H9 (cell line): Measurements from ENCODE around the gene GOLGA7B. TPM values are rescaled to one million over a fixed set of nuclear protein-coding genes. Genes with fewer than 3 reads are reported as not detected.
A peak's percentile ranks its signal among the peaks of the same experiment; 100 is the strongest.

Experiments
- DNase-seq: peaks from one replicate; pipeline ENCODE4 v3.0.0-alpha.2; 2017
- H2AFZ ChIP-seq: one replicate; pipeline ENCODE4 v1.6.1; 2013; ENCODE audit warnings: mild to moderate bottlenecking, low read length, control low read depth, moderate library complexity
- H2AK5ac ChIP-seq: 2 replicates; pipeline ENCODE4 v1.6.1; 2013; ENCODE audit warnings: low read length, control low read depth, mixed read lengths; ENCODE audit not compliant: insufficient read length
- H2BK120ac ChIP-seq: one replicate; pipeline ENCODE4 v1.6.1; 2013; ENCODE audit warnings: low read depth, mild to moderate bottlenecking, low read length, control low read depth, inconsistent platforms; ENCODE audit not compliant: poor library complexity, severe bottlenecking
- H2BK12ac ChIP-seq: 2 replicates; pipeline ENCODE4 v1.6.1; 2013; ENCODE audit warnings: low read length, control low read depth, mixed read lengths, low read depth; ENCODE audit not compliant: insufficient read length
- H2BK15ac ChIP-seq: 2 replicates; pipeline ENCODE4 v1.6.1; 2013; ENCODE audit warnings: low read depth, low read length, control low read depth
- H2BK20ac ChIP-seq: one replicate; pipeline ENCODE4 v1.6.1; 2013; ENCODE audit warnings: low read depth, mild to moderate bottlenecking, low read length, control low read depth, inconsistent platforms; ENCODE audit not compliant: poor library complexity, severe bottlenecking
- H2BK5ac ChIP-seq: 2 replicates; pipeline ENCODE4 v1.6.1; 2013; ENCODE audit warnings: low read length, control low read depth, mixed read lengths; ENCODE audit not compliant: insufficient read length
- H3K14ac ChIP-seq: 2 replicates; pipeline ENCODE4 v1.6.1; 2013; ENCODE audit warnings: low read length, control low read depth; ENCODE audit not compliant: insufficient read depth
- H3K18ac ChIP-seq: 2 replicates; pipeline ENCODE4 v1.6.1; 2013; ENCODE audit warnings: low read depth, mild to moderate bottlenecking, mixed read lengths, low read length, control low read depth; ENCODE audit not compliant: insufficient read length
- H3K23ac ChIP-seq: 2 replicates; pipeline ENCODE4 v1.6.1; 2013; ENCODE audit warnings: low read length, control low read depth, mixed read lengths, low read depth; ENCODE audit not compliant: insufficient read length
- H3K23me2 ChIP-seq: 2 replicates; pipeline ENCODE4 v1.6.1; 2013; ENCODE audit warnings: low read depth, mild to moderate bottlenecking, mixed read lengths, low read length, control low read depth; ENCODE audit not compliant: insufficient read length, poor library complexity, severe bottlenecking
- H3K27ac ChIP-seq: 2 replicates; pipeline ENCODE4 v1.5.1; 2013; ENCODE audit warnings: low read length, control low read depth, mixed read lengths, low read depth; ENCODE audit not compliant: insufficient read length
- H3K27me3 ChIP-seq: 2 replicates; pipeline ENCODE4 v1.6.1; 2013; ENCODE audit warnings: low read length, control low read depth, inconsistent platforms; ENCODE audit not compliant: insufficient read depth
- H3K4ac ChIP-seq: 2 replicates; pipeline ENCODE4 v1.6.1; 2013; ENCODE audit warnings: low read depth, mild to moderate bottlenecking, control low read depth, inconsistent platforms, low read length, moderate library complexity
- H3K4me1 ChIP-seq: 2 replicates; pipeline ENCODE4 v1.6.1; 2013; ENCODE audit warnings: low read length, control low read depth, inconsistent platforms; ENCODE audit not compliant: insufficient read depth
- H3K4me2 ChIP-seq: 2 replicates; pipeline ENCODE4 v1.6.1; 2013; ENCODE audit warnings: low read length, control low read depth, mixed read lengths; ENCODE audit not compliant: insufficient read length, insufficient read depth
- H3K56ac ChIP-seq: 2 replicates; pipeline ENCODE4 v1.6.1; 2013; ENCODE audit warnings: low read depth, mild to moderate bottlenecking, mixed read lengths, low read length, control low read depth; ENCODE audit not compliant: insufficient read length
- H3K79me1 ChIP-seq: 2 replicates; pipeline ENCODE4 v1.6.1; 2013; ENCODE audit warnings: low read depth, mild to moderate bottlenecking, moderate library complexity, low read length, control low read depth, inconsistent platforms; ENCODE audit not compliant: insufficient read depth, poor library complexity, severe bottlenecking
- H3K79me2 ChIP-seq: 2 replicates; pipeline ENCODE4 v1.6.1; 2013; ENCODE audit warnings: low read length, control low read depth, inconsistent platforms; ENCODE audit not compliant: insufficient read depth
- H3K9ac ChIP-seq: 2 replicates; pipeline ENCODE4 v1.6.1; 2013; ENCODE audit warnings: low read length, control low read depth, mixed read lengths; ENCODE audit not compliant: insufficient read length; ENCODE audit errors: extremely low read depth
- H3K9me3 ChIP-seq: one replicate; pipeline ENCODE4 v1.6.1; 2013; ENCODE audit warnings: low read depth, low read length, inconsistent platforms; ENCODE audit not compliant: control insufficient read depth
- H3T11ph ChIP-seq: one replicate; pipeline ENCODE4 v1.6.1; 2013; ENCODE audit warnings: mild to moderate bottlenecking, low read length, control low read depth, inconsistent platforms
- H4K20me1 ChIP-seq: one replicate; pipeline ENCODE4 v1.6.1; 2013; ENCODE audit not compliant: control insufficient read depth, insufficient read length, insufficient read depth
- H4K5ac ChIP-seq: 2 replicates; pipeline ENCODE4 v1.6.1; 2013; ENCODE audit warnings: low read depth, mild to moderate bottlenecking, mixed read lengths, low read length, control low read depth; ENCODE audit not compliant: insufficient read length
- H4K8ac ChIP-seq: replicated peaks from 2 replicates; pipeline ENCODE4 v1.6.1; 2013; ENCODE audit warnings: low read length, control low read depth, mixed read lengths, low read depth; ENCODE audit not compliant: insufficient read length
- H4K91ac ChIP-seq: 2 replicates; pipeline ENCODE4 v1.6.1; 2013; ENCODE audit warnings: low read depth, mild to moderate bottlenecking, moderate library complexity, mixed read lengths, low read length, control low read depth; ENCODE audit not compliant: insufficient read length
- H3K27ac Mint-ChIP-seq, 3 experiments: 2 replicates in 2 of 3; 3 replicates in 1 of 3; pipeline ENCODE4 v1.8.0; 2020 to 2021; ENCODE audit warnings: mixed read lengths in 3 of 3, mild to moderate bottlenecking in 1 of 3, moderate library complexity in 1 of 3
- H3K27me3 Mint-ChIP-seq: 2 replicates; pipeline ENCODE4 v1.8.0; 2021; ENCODE audit warnings: low read depth, mild to moderate bottlenecking, moderate library complexity, mixed read lengths
- H3K36me3 Mint-ChIP-seq, 3 experiments: 2 replicates in 2 of 3; 3 replicates in 1 of 3; pipeline ENCODE4 v1.8.0; 2020 to 2021; ENCODE audit warnings: low read depth in 3 of 3, mixed read lengths in 3 of 3; ENCODE audit not compliant: insufficient read depth in 1 of 3
- H3K4me1 Mint-ChIP-seq, 2 experiments: 2 replicates each; pipeline ENCODE4 v1.8.0; 2020; ENCODE audit warnings: mixed read lengths in 2 of 2
- H3K4me3 Mint-ChIP-seq, 2 experiments: 2 replicates in 1 of 2; 3 replicates in 1 of 2; pipeline ENCODE4 v1.8.0; 2020 to 2021; ENCODE audit warnings: mild to moderate bottlenecking in 2 of 2, mixed read lengths in 2 of 2, moderate library complexity in 1 of 2
- H3K9me3 Mint-ChIP-seq, 2 experiments: 2 replicates in 1 of 2; 3 replicates in 1 of 2; pipeline ENCODE4 v1.8.0; 2020; ENCODE audit warnings: mild to moderate bottlenecking in 2 of 2, mixed read lengths in 2 of 2, moderate library complexity in 1 of 2
- WGBS: extraction: QIAGEN DNeasy Blood & Tissue Kit; methylation state at CpG from one replicate; pipeline ENCODE4 v1.1.7; 2013; ENCODE audit warnings: missing lambda C conversion rate, low lambda C conversion rate, mixed read lengths; ENCODE audit not compliant: insufficient read length; ENCODE audit errors: extremely low coverage; 5-methylcytosine and 5-hydroxymethylcytosine counted together
- total RNA-seq: library from RNA; stranded (reverse); gene quantifications from 2 replicates; pipeline ENCODE4 v1.2.1, GENCODE V29; 2021
- TF ChIP-seq, protein P1 (sequence below): fragments of 200-600 bp; sonication (generic); conservative IDR thresholded peaks from 3 replicates; pipeline ENCODE4 v1.8.0; 2021; ENCODE audit warnings: antibody characterized with exemption, mild to moderate bottlenecking

Gene GOLGA7B
- total RNA-seq, 1 experiment from 2014 or later: 0.04 TPM

DNA sequence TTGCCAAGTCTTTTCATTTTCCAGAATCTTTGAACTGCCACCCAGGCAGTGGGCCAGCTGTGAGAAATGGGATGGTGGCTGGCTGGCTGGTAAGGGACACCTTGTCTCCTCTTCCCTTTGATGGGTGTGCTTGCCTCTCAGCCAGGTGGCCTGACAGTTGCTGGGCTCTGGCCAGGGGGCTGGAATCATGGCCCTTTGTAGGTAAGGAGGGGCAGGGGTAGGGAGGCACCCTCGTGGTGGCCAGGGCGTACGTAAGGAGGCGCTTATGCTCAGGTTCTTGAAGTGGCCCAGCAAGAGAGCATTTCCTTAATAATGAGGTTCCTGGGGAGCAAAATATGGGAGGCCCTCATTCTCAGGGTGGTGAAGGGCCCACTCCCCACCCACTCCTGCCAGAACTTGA is 33.0 kb upstream of the GOLGA7B start:
- Histone ChIP-seq H4K5ac (no peak overlapping the region), H3K27me3 (no peaks in the 10 kb centered on the region), H3K9ac (no peak overlapping the region), H3K79me1 (no peaks in the 10 kb centered on the region), H2BK20ac (no peak overlapping the region), H2AFZ (no peak overlapping the region), H3K23ac (no peak overlapping the region), H4K91ac (no peak overlapping the region), H4K20me1 (no peaks in the 10 kb centered on the region), H2BK12ac (no peak overlapping the region), H2BK120ac (no peak overlapping the region), H3K79me2 (no peaks in the 10 kb centered on the region), H3K4ac (no peak overlapping the region), H2BK15ac (no peak overlapping the region), H3K56ac (no peak overlapping the region), H3K18ac (no peak overlapping the region), H3K9me3 (no peaks in the 10 kb centered on the region), H2AK5ac (no peak overlapping the region), H3K23me2 (no peaks in the 10 kb centered on the region), H3K27ac (no peak overlapping the region), H3K14ac (no peak overlapping the region), H3T11ph (no peak overlapping the region), H3K4me1 (no peaks in the 10 kb centered on the region), H4K8ac (no peak overlapping the region), H2BK5ac (no peak overlapping the region), H3K4me2 (no peak overlapping the region)
- no peak overlapping the region for H3K4me3 Mint-ChIP-seq
- H3K9me3 Mint-ChIP-seq: no peaks in the 10 kb centered on the region
- no CpG with 5 or more reads among the region's 4 CpGs for WGBS
- 0 out of 7 replicates have a peak overlapping the region, but pooled peaks of 1 of the 3 experiments have one; percentile 15 for H3K27ac Mint-ChIP-seq
- H3K27me3 Mint-ChIP-seq: peaks cover 2% of the 10 kb centered on the region; the same call in 1 of the 2 replicates
- H3K36me3 Mint-ChIP-seq: no peaks in the 10 kb centered on the region
- H3K4me1 Mint-ChIP-seq: peaks cover 3 to 19% of the 10 kb centered on the region in 2 experiments
- TF ChIP-seq, protein P1, sequence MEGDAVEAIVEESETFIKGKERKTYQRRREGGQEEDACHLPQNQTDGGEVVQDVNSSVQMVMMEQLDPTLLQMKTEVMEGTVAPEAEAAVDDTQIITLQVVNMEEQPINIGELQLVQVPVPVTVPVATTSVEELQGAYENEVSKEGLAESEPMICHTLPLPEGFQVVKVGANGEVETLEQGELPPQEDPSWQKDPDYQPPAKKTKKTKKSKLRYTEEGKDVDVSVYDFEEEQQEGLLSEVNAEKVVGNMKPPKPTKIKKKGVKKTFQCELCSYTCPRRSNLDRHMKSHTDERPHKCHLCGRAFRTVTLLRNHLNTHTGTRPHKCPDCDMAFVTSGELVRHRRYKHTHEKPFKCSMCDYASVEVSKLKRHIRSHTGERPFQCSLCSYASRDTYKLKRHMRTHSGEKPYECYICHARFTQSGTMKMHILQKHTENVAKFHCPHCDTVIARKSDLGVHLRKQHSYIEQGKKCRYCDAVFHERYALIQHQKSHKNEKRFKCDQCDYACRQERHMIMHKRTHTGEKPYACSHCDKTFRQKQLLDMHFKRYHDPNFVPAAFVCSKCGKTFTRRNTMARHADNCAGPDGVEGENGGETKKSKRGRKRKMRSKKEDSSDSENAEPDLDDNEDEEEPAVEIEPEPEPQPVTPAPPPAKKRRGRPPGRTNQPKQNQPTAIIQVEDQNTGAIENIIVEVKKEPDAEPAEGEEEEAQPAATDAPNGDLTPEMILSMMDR: no peak
- DNase-seq: no peak
